IMR-90 (cell line): Measurements from ENCODE around the gene SH2D1B. TPM values are rescaled to one million over a fixed set of nuclear protein-coding genes. Genes with fewer than 3 reads are reported as not detected.

Source experiments
- ATAC-seq: fragments of 200-7000 bp; cut with Tn5 transposase; 2 replicates; pipeline ENCODE4 v1.9.1; 2020; ENCODE audit warnings: low read depth, mild to moderate bottlenecking, moderate library complexity
- BruUV-seq: library from RNA; stranded (reverse); fragments of 400-500 nt; replicated peaks from 2 replicates; lab custom pipeline; 2021; lab: Mats Ljungman, UMichigan
- CTCF ChIA-PET: fragments of 300-600 bp; formaldehyde crosslinking; extraction: SDS; loops from one replicate; lab custom pipeline; 2021; ENCODE audit warnings: antibody characterized with exemption; lab: Yijun Ruan, JAX
- POLR2A ChIA-PET: fragments of 300-600 bp; sonication (Branson Sonifier 250); formaldehyde crosslinking; loops from one replicate; lab custom pipeline; 2022; ENCODE audit warnings: antibody characterized with exemption; ENCODE audit not compliant: unreplicated experiment; lab: Charles Lee
- DNase-seq: peaks from one replicate; pipeline ENCODE4 v3.0.0; 2013
- H2AFZ ChIP-seq: replicated peaks from 2 replicates; pipeline ENCODE3; 2013; ENCODE audit warnings: low read length, mild to moderate bottlenecking; ENCODE audit not compliant: poor library complexity
- H2AK5ac ChIP-seq: 2 replicates; pipeline ENCODE4 v1.6.1; 2013; ENCODE audit warnings: low read depth, low read length, inconsistent platforms
- H2AK9ac ChIP-seq: replicated peaks from 2 replicates; pipeline ENCODE3; 2013; ENCODE audit warnings: mild to moderate bottlenecking, low read depth, low read length, moderate library complexity; ENCODE audit not compliant: poor library complexity
- H2BK120ac ChIP-seq: 2 replicates; pipeline ENCODE4 v1.6.1; 2013; ENCODE audit warnings: low read depth, low read length, inconsistent platforms
- H2BK15ac ChIP-seq: 3 replicates; pipeline ENCODE4 v1.6.1; 2013; ENCODE audit warnings: low read depth, low read length, inconsistent platforms
- H2BK20ac ChIP-seq: 2 replicates; pipeline ENCODE4 v1.6.1; 2013; ENCODE audit warnings: low read depth, mild to moderate bottlenecking, inconsistent platforms, low read length, moderate library complexity
- H2BK5ac ChIP-seq: 2 replicates; pipeline ENCODE4 v1.6.1; 2013; ENCODE audit warnings: mild to moderate bottlenecking, low read depth, low read length, inconsistent platforms; ENCODE audit not compliant: poor library complexity, severe bottlenecking
- H3K14ac ChIP-seq: replicated peaks from 2 replicates; pipeline ENCODE4 v1.6.1; 2013; ENCODE audit warnings: low read depth, low read length, inconsistent platforms
- H3K18ac ChIP-seq: 2 replicates; pipeline ENCODE4 v1.6.1; 2013; ENCODE audit warnings: low read depth, low read length, control low read depth
- H3K23ac ChIP-seq: 2 replicates; pipeline ENCODE4 v1.6.1; 2013; ENCODE audit warnings: low read depth, low read length, inconsistent platforms
- H3K27ac ChIP-seq: 2 replicates; pipeline ENCODE4 v1.5.1; 2013; ENCODE audit warnings: mild to moderate bottlenecking, control low read depth, low read length; ENCODE audit not compliant: insufficient read depth
- H3K27me3 ChIP-seq: 2 replicates; pipeline ENCODE4 v1.6.1; 2013; ENCODE audit warnings: low read length; ENCODE audit not compliant: control insufficient read depth, insufficient read depth
- H3K36me3 ChIP-seq: 2 replicates; pipeline ENCODE4 v1.6.1; 2013; ENCODE audit warnings: low read length, mixed read lengths; ENCODE audit not compliant: control insufficient read depth, insufficient read depth
- H3K4ac ChIP-seq: 2 replicates; pipeline ENCODE4 v1.6.1; 2013; ENCODE audit warnings: low read depth, low read length, inconsistent platforms
- H3K4me1 ChIP-seq: 2 replicates; pipeline ENCODE4 v1.6.1; 2013; ENCODE audit warnings: low read length, mixed read lengths; ENCODE audit not compliant: control insufficient read depth, insufficient read depth
- H3K4me2 ChIP-seq: 2 replicates; pipeline ENCODE4 v1.6.1; 2013; ENCODE audit warnings: low read depth, mild to moderate bottlenecking, control low read depth, low read length, moderate library complexity
- H3K4me3 ChIP-seq: 2 replicates; pipeline ENCODE4 v1.5.1; 2013; ENCODE audit warnings: low read depth, mild to moderate bottlenecking, control low read depth, low read length, moderate library complexity; ENCODE audit not compliant: insufficient read depth
- H3K56ac ChIP-seq: 2 replicates; pipeline ENCODE4 v1.6.1; 2013; ENCODE audit warnings: low read length, inconsistent platforms; ENCODE audit not compliant: insufficient read depth; ENCODE audit errors: extremely low read depth
- H3K79me1 ChIP-seq, 2 experiments: 2 replicates each; pipeline ENCODE4 v1.6.1; 2013; ENCODE audit warnings: low read length in 2 of 2, inconsistent platforms in 1 of 2, low read depth in 1 of 2
- H3K9ac ChIP-seq: 2 replicates; pipeline ENCODE4 v1.6.1; 2013; ENCODE audit warnings: low read depth, low read length, control low read depth
- H3K9me1 ChIP-seq: 2 replicates; pipeline ENCODE4 v1.6.1; 2013; ENCODE audit warnings: low read length, inconsistent platforms; ENCODE audit not compliant: insufficient read depth
- H3K9me3 ChIP-seq: 2 replicates; pipeline ENCODE4 v1.6.1; 2013; ENCODE audit warnings: low read length; ENCODE audit not compliant: control insufficient read depth, insufficient read depth
- H4K20me1 ChIP-seq: 2 replicates; pipeline ENCODE4 v1.6.1; 2013; ENCODE audit warnings: low read length, inconsistent platforms; ENCODE audit not compliant: insufficient read depth
- H4K5ac ChIP-seq: 2 replicates; pipeline ENCODE4 v1.6.1; 2013; ENCODE audit warnings: mild to moderate bottlenecking, low read depth, low read length, control low read depth
- H4K8ac ChIP-seq, 2 experiments: 2 replicates each; pipeline ENCODE4 v1.6.1; 2013; ENCODE audit warnings: low read depth in 2 of 2, low read length in 2 of 2, control low read depth in 1 of 2, inconsistent platforms in 1 of 2
- H4K91ac ChIP-seq: 2 replicates; pipeline ENCODE4 v1.6.1; 2013; ENCODE audit warnings: low read depth, low read length, inconsistent platforms; ENCODE audit not compliant: insufficient read depth
- BHLHE40 ChIP-seq: fragments of 150-350 bp; IDR thresholded peaks from 2 replicates; pipeline ENCODE4 v1.6.1; 2016; ENCODE audit warnings: mild to moderate bottlenecking, low read depth, low read length
- CHD1 ChIP-seq: IDR thresholded peaks from 2 replicates; pipeline ENCODE4 v1.6.1; 2012; ENCODE audit warnings: low read depth, low read length, improper control_type of control experiment
- CTCF ChIP-seq: conservative IDR thresholded peaks from 2 replicates; pipeline ENCODE4 v1.5.1; 2012; ENCODE audit warnings: mild to moderate bottlenecking, low read depth, low read length, improper control_type of control experiment
- ELK1 ChIP-seq: fragments of 150-350 bp; IDR thresholded peaks from 2 replicates; pipeline ENCODE4 v1.6.1; 2016; ENCODE audit warnings: low read depth, mild to moderate bottlenecking, low read length, moderate library complexity, borderline replicate concordance
- FOS ChIP-seq: fragments of 150-350 bp; IDR thresholded peaks from 2 replicates; pipeline ENCODE4 v1.6.1; 2016; ENCODE audit warnings: low read depth, low read length
- MAFK ChIP-seq: IDR thresholded peaks from 2 replicates; pipeline ENCODE4 v1.6.1; 2012; ENCODE audit warnings: low read depth, low read length, improper control_type of control experiment
- MAZ ChIP-seq: IDR thresholded peaks from 2 replicates; pipeline ENCODE4 v1.6.1; 2012; ENCODE audit warnings: low read depth, mild to moderate bottlenecking, low read length, improper control_type of control experiment, moderate library complexity, borderline replicate concordance
- MXI1 ChIP-seq: IDR thresholded peaks from 2 replicates; pipeline ENCODE4 v1.6.1; 2012; ENCODE audit warnings: low read depth, mild to moderate bottlenecking, low read length, moderate library complexity, borderline replicate concordance
- NFE2L2 ChIP-seq: fragments of 150-350 bp; IDR thresholded peaks from 2 replicates; pipeline ENCODE4 v1.6.1; 2016; ENCODE audit warnings: low read depth, mild to moderate bottlenecking, low read length
- POLR2A ChIP-seq: IDR thresholded peaks from 2 replicates; pipeline ENCODE4 v1.6.1; 2012; ENCODE audit warnings: mild to moderate bottlenecking, low read depth, low read length
- RAD21 ChIP-seq: IDR thresholded peaks from 2 replicates; pipeline ENCODE4 v1.6.1; 2012; ENCODE audit warnings: low read length, improper control_type of control experiment
- RCOR1 ChIP-seq: IDR thresholded peaks from 2 replicates; pipeline ENCODE4 v1.6.1; 2012; ENCODE audit warnings: mild to moderate bottlenecking, low read length, improper control_type of control experiment; ENCODE audit not compliant: insufficient replicate concordance
- RFX5 ChIP-seq: IDR thresholded peaks from 2 replicates; pipeline ENCODE4 v1.8.0; 2012; ENCODE audit warnings: low read depth, mild to moderate bottlenecking, low read length, moderate library complexity
- SMC3 ChIP-seq: fragments of 150-350 bp; IDR thresholded peaks from 2 replicates; pipeline ENCODE4 v1.6.1; 2016; ENCODE audit warnings: low read depth, mild to moderate bottlenecking, antibody characterized with exemption, low read length, moderate library complexity
- USF2 ChIP-seq: fragments of 150-350 bp; IDR thresholded peaks from 2 replicates; pipeline ENCODE4 v1.6.1; 2017; ENCODE audit warnings: mild to moderate bottlenecking, antibody characterized with exemption, low read length, low read depth
- WGBS, 2 experiments: methylation state at CpG; one replicate each; pipeline versions ENCODE4 v1.1.5 to v1.1.7; 2013; ENCODE audit warnings: missing lambda C conversion rate in 2 of 2; ENCODE audit not compliant: insufficient read length in 1 of 2; ENCODE audit errors: extremely low coverage in 2 of 2; 5-methylcytosine and 5-hydroxymethylcytosine counted together
- dilution Hi-C: fragments of 300-500 bp; cut with HindIII; formaldehyde crosslinking; loops from one replicate; pipeline ENCODE4 v1.14.3; 2018; ENCODE audit warnings: low sequenced_read_pairs; ENCODE audit not compliant: unreplicated experiment
- in situ Hi-C: fragments of 300-500 bp; cut with MboI; formaldehyde crosslinking; loops from 3 replicates; pipeline ENCODE4 v1.14.3; 2019; ENCODE audit warnings: low sequenced_read_pairs, inconsistent platforms, mixed read lengths
- intact Hi-C: fragments of 100-400 bp; cut with micrococcal nuclease; formaldehyde crosslinking; loops from 2 replicates; pipeline ENCODE4 v1.10.0; 2022
- polyA plus RNA-seq, 3 experiments: library from polyadenylated mRNA; depleted of rRNA; stranded (reverse); fragments of >200 nt; gene quantifications; 2 replicates each; pipeline ENCODE4 v1.2.3, GENCODE V29; 2012; ENCODE audit warnings: low replicate concordance in 1 of 3
- total RNA-seq: library from RNA; depleted of rRNA; stranded (reverse); fragments of >200 nt; gene quantifications from 2 replicates; pipeline ENCODE4 v1.2.3, GENCODE V29; 2012

SH2D1B gene
- total and polyA plus RNA-seq, 2 of the 4 experiments (the other 2 are of a cell fraction), result 0.03 to 0.18 TPM

- H2AFZ ChIP-seq, result no peak overlapping the region
- 80% methylated on average over 4 of the region's 5 CpGs; no CpG with 5 or more reads in 1 of the 2 experiments for WGBS, 2 experiments
- POLR2A ChIA-PET, result no interaction called here
- no peaks in the 10 kb centered on the region for H4K20me1 ChIP-seq
- H4K8ac ChIP-seq, result no peak overlapping the region
- H3K4me3 ChIP-seq, result no peak overlapping the region
- no peak overlapping the region for H3K56ac ChIP-seq
- no peak overlapping the region for H3K9ac ChIP-seq
- H2AK5ac ChIP-seq, result no peak overlapping the region
- H2AK9ac ChIP-seq, result no peak overlapping the region
- in situ Hi-C loops (no loop called here), intact Hi-C loops (no loop called here), dilution Hi-C loops (no loop called here)
- TF ChIP-seq BHLHE40 (no peak), FOS (no peak), MAZ (no peak), CHD1 (no peak), MAFK (no peak), MXI1 (no peak), RAD21 (no peak), ELK1 (no peak), SMC3 (no peak), RFX5 (no peak), CTCF (no peak), NFE2L2 (no peak), RCOR1 (no peak), POLR2A (no peak), USF2 (no peak)
- no peak overlapping the region for H3K4ac ChIP-seq
- no peak overlapping the region for H2BK5ac ChIP-seq
- H3K36me3 ChIP-seq, result no peaks in the 10 kb centered on the region
- H4K5ac ChIP-seq, result no peak overlapping the region
- H3K9me3 ChIP-seq, result no peaks in the 10 kb centered on the region
- H3K9me1 ChIP-seq, result no peaks in the 10 kb centered on the region; the same call in 1 of the 2 replicates
- peaks cover 13% of the 10 kb centered on the region for H3K27me3 ChIP-seq
- CTCF ChIA-PET, result no interaction called here
- no peak overlapping the region for H2BK120ac ChIP-seq
- BruUV-seq, result no TSS peak
- DNase-seq (no peak), ATAC-seq (no peak)
- no peak overlapping the region for H3K27ac ChIP-seq
- H2BK15ac ChIP-seq, result no peak overlapping the region
- H3K79me1 ChIP-seq, result no peaks in the 10 kb centered on the region
- H2BK20ac ChIP-seq, result no peak overlapping the region
- no peaks in the 10 kb centered on the region for H3K4me1 ChIP-seq
- H3K23ac ChIP-seq, result no peak overlapping the region
- no peak overlapping the region for H3K4me2 ChIP-seq
- H3K14ac ChIP-seq, result no peak overlapping the region
- no peak overlapping the region for H4K91ac ChIP-seq
- H3K18ac ChIP-seq, result no peak overlapping the region
Measured at GRCh38 chr1:162361349-162361748, 50.6 kb downstream of the SH2D1B start.
